GM04503 (cell line): ENCODE data around the gene SUPT4H1.

Experiments used
- DNase-seq: peaks from one replicate; pipeline ENCODE4 v3.0.0-alpha.2; 2012; ENCODE audit warnings: low read depth

SUPT4H1 gene

DNA sequence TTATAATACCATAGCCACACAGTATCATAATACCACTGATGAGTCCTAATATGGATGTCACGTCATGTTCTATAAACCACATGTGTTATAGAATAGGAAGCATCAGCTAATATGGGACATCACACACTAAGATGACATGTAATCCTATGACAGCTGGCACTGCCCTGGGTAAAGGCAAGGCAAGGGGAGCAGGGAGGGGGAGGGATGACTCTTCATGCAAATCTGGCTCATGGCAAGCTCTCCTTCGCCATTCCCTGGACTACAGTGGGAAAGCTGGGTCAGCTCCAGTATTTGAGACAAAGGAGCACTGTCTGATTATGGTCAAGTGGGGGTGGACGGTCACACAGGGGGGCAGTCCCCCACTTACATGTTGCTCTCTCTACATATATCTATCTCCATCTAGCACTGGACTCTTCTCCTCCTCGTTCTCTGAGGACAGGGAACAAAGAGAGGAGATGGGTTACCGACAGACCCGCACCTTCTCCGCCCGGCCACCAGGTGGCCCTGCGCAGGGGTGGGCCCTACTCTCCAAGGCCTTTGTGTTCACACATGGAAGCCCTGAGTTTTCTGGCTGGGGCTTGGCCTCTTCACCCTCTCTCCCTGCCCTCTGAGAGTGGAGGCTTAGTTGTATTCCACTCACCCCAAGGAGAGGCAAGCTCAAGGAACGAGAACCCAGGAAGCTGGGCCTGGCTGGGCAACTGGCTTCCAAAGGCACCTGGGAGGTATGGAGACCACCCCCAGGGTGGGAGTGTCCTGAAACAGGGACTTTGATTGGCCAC is 47.8 kb downstream of the SUPT4H1 start:
- no peak for DNase-seq

DNA sequence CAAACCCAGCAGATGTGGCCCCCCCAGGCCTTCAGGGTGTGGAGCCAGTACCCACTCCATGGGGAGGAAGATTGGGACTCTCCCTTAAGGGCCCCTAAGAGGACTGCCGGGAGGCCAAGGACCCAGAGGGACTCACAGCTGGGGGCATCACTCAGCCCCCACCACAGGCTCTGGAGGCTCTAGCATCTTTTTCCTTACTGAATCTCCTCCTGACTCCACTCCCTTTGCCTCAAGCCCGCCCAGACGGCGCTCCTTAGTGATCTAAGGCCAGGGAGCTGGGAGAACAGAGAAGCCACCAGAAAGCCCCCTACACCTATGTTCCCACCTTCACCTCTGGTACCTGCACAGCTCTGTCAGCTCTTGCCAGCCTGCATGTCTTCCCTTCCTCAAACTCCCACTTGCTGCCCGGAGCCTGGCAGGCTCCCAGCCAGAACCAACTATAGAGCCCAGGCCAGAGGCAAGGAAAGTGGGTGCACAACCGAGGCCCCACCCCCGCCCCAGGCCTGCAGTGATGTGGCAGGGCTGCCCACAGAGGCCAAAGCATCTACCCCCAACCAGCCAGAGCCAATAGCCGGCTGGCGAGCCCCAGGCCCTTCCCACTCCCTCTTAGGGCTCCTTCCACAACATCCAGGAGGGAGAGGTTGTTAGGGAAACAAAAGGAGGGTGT is 48.9 kb downstream of the SUPT4H1 start:
- DNase-seq, result no peak

DNA sequence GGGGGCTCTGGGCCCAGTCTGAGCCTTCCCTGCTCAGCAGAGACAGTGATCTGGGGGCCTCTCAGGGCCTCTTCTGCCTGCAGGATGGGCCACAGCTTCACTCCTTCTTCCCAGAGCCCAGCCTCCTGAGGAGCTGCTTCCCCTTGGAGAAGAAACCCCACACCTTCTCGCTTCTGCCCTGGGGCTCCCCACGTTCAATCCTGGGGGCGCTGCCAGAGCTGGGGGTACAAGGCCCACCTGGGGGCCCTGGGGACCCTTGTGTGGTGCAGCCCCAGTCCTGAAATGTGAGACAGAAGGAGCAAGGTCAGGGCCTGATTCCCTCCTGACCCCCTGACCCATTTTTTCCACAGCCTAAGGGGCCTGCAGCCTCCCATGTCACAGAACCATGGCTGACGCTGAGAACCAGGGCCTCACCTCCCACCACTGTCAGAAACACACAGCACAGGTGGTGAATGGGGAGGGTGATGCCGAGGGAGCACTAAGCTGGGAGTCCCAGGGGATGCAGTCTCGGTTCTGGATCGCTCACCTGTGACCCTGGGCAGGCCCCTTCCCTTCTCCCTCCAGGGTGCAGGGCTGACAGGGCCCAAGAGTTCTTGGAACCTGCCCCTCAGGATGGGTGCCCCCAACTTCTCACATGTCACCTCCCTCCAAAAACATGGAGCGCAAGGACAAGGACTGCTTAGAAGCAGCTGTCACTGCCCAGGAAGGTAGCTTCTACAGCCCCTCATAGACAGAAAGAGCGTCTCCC is 49.7 kb downstream of the SUPT4H1 start:
- DNase-seq, result no peak

DNA sequence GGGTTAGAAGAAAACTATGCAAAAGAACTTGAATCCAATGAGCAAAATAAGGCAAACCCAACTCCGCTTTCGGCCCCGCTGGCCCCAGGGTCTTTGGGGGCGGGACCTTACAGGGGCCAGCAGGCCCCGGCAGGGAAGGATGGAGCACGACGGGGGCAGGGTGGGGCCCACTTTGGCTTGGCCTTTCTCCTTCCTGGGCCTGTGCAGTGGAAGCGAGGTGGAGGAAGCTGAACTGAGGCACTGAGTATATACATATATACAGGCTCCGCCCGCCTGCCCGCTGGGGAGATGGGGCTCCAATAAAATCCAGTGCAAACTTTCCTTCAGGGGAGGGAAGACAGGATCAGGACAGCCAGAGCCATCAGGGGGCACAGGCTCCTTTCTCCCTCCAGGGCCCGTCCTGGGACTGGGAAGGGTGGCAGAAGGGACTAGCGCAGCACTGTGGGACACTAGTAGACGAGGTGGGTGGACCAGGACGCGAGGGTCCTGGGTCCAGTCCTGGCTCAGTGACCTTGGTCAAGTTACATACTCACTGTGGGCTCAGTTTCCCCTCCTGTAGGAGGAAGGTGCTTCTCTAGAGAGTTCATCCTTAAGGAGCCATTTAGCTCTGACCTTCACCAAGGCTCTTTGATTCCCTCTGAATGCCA is 50.4 kb downstream of the SUPT4H1 start:
- no peak for DNase-seq

DNA sequence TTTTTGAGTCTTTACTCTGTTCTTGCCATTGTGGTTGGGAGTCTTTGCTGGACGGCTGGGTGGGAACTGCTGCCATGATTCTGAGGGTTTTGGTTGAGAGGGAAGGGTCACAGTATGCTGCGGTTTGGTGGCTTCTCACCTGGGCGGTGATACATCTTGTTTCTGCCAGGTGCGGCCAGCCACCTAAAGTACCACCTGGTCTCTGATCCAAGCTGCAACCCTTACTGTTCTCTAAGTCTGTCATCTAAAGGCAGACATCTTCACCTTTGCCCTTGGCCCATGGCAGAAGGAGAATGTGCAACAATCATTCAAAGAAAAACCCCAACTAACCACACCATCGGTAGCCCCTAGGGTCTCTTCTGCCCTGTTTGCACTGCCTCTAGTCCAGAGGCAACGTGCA is 51.7 kb downstream of the SUPT4H1 start:
- no peak for DNase-seq
